GM23338 (cell line): ENCODE results near the gene FAM204A. TPM values are rescaled to one million over a fixed set of nuclear protein-coding genes. Genes with fewer than 3 reads are reported as not detected.

Source experiments
- ATAC-seq: fragments of 200-7000 bp; cut with Tn5 transposase; 3 replicates; pipeline ENCODE4 v1.9.1; 2020
- DNase-seq: peaks from one replicate; pipeline ENCODE4 v3.0.0-alpha.2; 2015; ENCODE audit warnings: low spot score
- H2AFZ ChIP-seq: fragments of 200-600 bp; sonication (generic); 2 replicates; pipeline ENCODE4 v1.8.0; 2016; ENCODE audit warnings: antibody characterized with exemption, mild to moderate bottlenecking, moderate library complexity
- H3F3A ChIP-seq: fragments of 200-600 bp; sonication (generic); replicated peaks from 2 replicates; pipeline ENCODE4 v1.8.0; 2017; ENCODE audit warnings: antibody characterized with exemption, mixed run types, low read depth
- H3K27ac ChIP-seq: fragments of 200-600 bp; sonication (generic); 2 replicates; pipeline ENCODE4 v1.6.1; 2016; ENCODE audit warnings: low read depth
- H3K27me3 ChIP-seq: fragments of 200-600 bp; sonication (generic); 2 replicates; pipeline ENCODE4 v1.8.0; 2016; ENCODE audit warnings: mild to moderate bottlenecking, mixed run types, moderate library complexity; ENCODE audit not compliant: insufficient read depth
- H3K36me3 ChIP-seq: fragments of 200-600 bp; sonication (generic); 2 replicates; pipeline ENCODE4 v1.8.0; 2016; ENCODE audit warnings: mild to moderate bottlenecking; ENCODE audit not compliant: insufficient read depth
- H3K4me1 ChIP-seq: fragments of 200-600 bp; sonication (generic); 2 replicates; pipeline ENCODE4 v1.8.0; 2016; ENCODE audit warnings: mild to moderate bottlenecking, moderate library complexity; ENCODE audit not compliant: insufficient read depth
- H3K4me2 ChIP-seq: fragments of 200-600 bp; sonication (generic); 2 replicates; pipeline ENCODE4 v1.7.1; 2017; ENCODE audit warnings: mixed run types
- H3K4me3 ChIP-seq: fragments of 200-600 bp; sonication (generic); 2 replicates; pipeline ENCODE4 v1.6.1; 2016; ENCODE audit warnings: mixed run types
- H3K79me2 ChIP-seq: fragments of 200-600 bp; sonication (generic); replicated peaks from 2 replicates; pipeline ENCODE4 v1.8.0; 2017; ENCODE audit warnings: mild to moderate bottlenecking; ENCODE audit not compliant: insufficient read depth
- H3K9me2 ChIP-seq: fragments of 200-600 bp; sonication (generic); 2 replicates; pipeline ENCODE4 v1.8.0; 2017; ENCODE audit not compliant: insufficient read depth
- H4K20me1 ChIP-seq: fragments of 200-600 bp; sonication (generic); replicated peaks from 2 replicates; pipeline ENCODE4 v1.8.0; 2017; ENCODE audit warnings: mild to moderate bottlenecking; ENCODE audit not compliant: insufficient read depth
- H3K27ac Mint-ChIP-seq: 2 replicates; pipeline ENCODE4 v1.8.0; 2020; ENCODE audit warnings: inconsistent platforms, mild to moderate bottlenecking, moderate library complexity, mixed read lengths
- H3K27me3 Mint-ChIP-seq: 3 replicates; pipeline ENCODE4 v1.8.0; 2022; ENCODE audit warnings: low read depth, mild to moderate bottlenecking, moderate library complexity, mixed read lengths, inconsistent platforms; ENCODE audit not compliant: insufficient read depth, poor library complexity
- H3K36me3 Mint-ChIP-seq: 3 replicates; pipeline ENCODE4 v1.8.0; 2021; ENCODE audit warnings: low read depth, mild to moderate bottlenecking, inconsistent platforms, moderate library complexity, mixed read lengths
- H3K4me1 Mint-ChIP-seq: 3 replicates; pipeline ENCODE4 v1.8.0; 2020; ENCODE audit warnings: mild to moderate bottlenecking, inconsistent platforms, mixed read lengths
- H3K4me3 Mint-ChIP-seq: 3 replicates; pipeline ENCODE4 v1.8.0; 2021; ENCODE audit warnings: moderate library complexity, mild to moderate bottlenecking, inconsistent platforms, mixed read lengths
- H3K9me3 Mint-ChIP-seq: 3 replicates; pipeline ENCODE4 v1.8.0; 2020; ENCODE audit warnings: moderate library complexity, mild to moderate bottlenecking, inconsistent platforms, mixed read lengths
- CREB1 ChIP-seq: fragments of 250-450 bp; sonication (Bioruptor Pico); IDR thresholded peaks from 2 replicates; pipeline ENCODE4 v1.5.0; 2020; ENCODE audit warnings: low read depth, mild to moderate bottlenecking, moderate library complexity
- EZH2 ChIP-seq: fragments of 200-600 bp; sonication (generic); IDR thresholded peaks from one replicate; pipeline ENCODE4 v1.8.0; 2017; ENCODE audit warnings: antibody characterized with exemption, mild to moderate bottlenecking, low read depth; ENCODE audit not compliant: unreplicated experiment
- EZH2phosphoT487 ChIP-seq: fragments of 200-600 bp; sonication (generic); IDR thresholded peaks from one replicate; pipeline ENCODE4 v1.8.1; 2018; ENCODE audit warnings: antibody characterized with exemption; ENCODE audit not compliant: unreplicated experiment
- JUNB ChIP-seq: IDR thresholded peaks from one replicate; pipeline ENCODE4 v1.6.1; 2016; ENCODE audit warnings: antibody characterized with exemption; ENCODE audit not compliant: unreplicated experiment
- POLR2AphosphoS5 ChIP-seq: IDR thresholded peaks from 2 replicates; pipeline ENCODE4 v1.6.1; 2016; ENCODE audit warnings: antibody characterized with exemption, low read depth
- STAT1 ChIP-seq: IDR thresholded peaks from one replicate; pipeline ENCODE4 v1.6.1; 2016; ENCODE audit warnings: antibody characterized with exemption; ENCODE audit not compliant: unreplicated experiment
- ZNF114 ChIP-seq: fragments of 250-450 bp; sonication (Bioruptor Pico); IDR thresholded peaks from 2 replicates; pipeline ENCODE4 v1.5.0; 2020; ENCODE audit warnings: mild to moderate bottlenecking, moderate library complexity
- ZNF331 ChIP-seq: fragments of 250-450 bp; sonication (Bioruptor Pico); IDR thresholded peaks from 2 replicates; pipeline ENCODE4 v1.5.0; 2020; ENCODE audit warnings: low read depth, mild to moderate bottlenecking, moderate library complexity
- polyA plus RNA-seq: library from polyadenylated mRNA; unstranded; fragments of >200 nt; fragmentation: Nextera tagmentation; extraction: Ambion mirVana; gene quantifications from 2 replicates; pipeline ENCODE4 v1.2.1, GENCODE V29; 2016
- total RNA-seq: library from RNA; depleted of rRNA; stranded (reverse); fragments of >200 nt; shearing (Covaris generic); gene quantifications from 2 replicates; pipeline ENCODE4 v1.2.3, GENCODE V29; 2014
- TF ChIP-seq, protein P1 (sequence below), 2 experiments: fragments of 200-600 bp in 1 of 2; sonication (generic) in 1 of 2; conservative IDR thresholded peaks; 2 replicates each; pipeline versions ENCODE4 v1.5.1 to v1.6.1; 2016 to 2017; ENCODE audit warnings: antibody characterized with exemption in 2 of 2, low read depth in 2 of 2, mild to moderate bottlenecking in 2 of 2, moderate library complexity in 1 of 2
- TF ChIP-seq, protein P2 (sequence below): IDR thresholded peaks from 2 replicates; pipeline ENCODE4 v1.6.1; 2016; ENCODE audit warnings: antibody characterized with exemption
- TF ChIP-seq, protein P3 (sequence below): fragments of 250-450 bp; sonication (Bioruptor Pico); IDR thresholded peaks from 2 replicates; pipeline ENCODE4 v1.5.0; 2020; ENCODE audit warnings: mild to moderate bottlenecking, moderate library complexity

Gene FAM204A
- total and polyA plus RNA-seq, 2 experiments from 2014 or later = 31.6 to 72.0 TPM

DNA sequence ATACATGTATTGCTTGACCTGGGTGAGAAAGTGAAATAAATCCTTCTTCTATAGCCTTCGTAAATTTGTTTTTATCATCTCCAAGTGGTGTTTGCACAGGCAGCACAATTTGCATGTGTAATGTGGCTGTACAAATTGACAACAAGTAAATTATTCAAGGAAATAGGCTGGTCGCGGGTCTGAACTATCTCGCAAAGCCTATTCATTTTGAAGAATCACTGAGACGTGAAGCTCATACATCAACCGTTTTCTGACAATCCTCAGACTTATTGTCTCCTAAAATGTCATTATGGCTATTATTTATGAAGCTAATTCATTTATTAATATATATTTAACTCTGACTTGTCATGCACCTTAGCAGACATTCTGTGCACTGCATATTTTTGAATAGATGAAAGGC, 16.2 kb upstream of the FAM204A start (continued):
- TF ChIP-seq ZNF331 = no peak
- TF ChIP-seq, protein P1, sequence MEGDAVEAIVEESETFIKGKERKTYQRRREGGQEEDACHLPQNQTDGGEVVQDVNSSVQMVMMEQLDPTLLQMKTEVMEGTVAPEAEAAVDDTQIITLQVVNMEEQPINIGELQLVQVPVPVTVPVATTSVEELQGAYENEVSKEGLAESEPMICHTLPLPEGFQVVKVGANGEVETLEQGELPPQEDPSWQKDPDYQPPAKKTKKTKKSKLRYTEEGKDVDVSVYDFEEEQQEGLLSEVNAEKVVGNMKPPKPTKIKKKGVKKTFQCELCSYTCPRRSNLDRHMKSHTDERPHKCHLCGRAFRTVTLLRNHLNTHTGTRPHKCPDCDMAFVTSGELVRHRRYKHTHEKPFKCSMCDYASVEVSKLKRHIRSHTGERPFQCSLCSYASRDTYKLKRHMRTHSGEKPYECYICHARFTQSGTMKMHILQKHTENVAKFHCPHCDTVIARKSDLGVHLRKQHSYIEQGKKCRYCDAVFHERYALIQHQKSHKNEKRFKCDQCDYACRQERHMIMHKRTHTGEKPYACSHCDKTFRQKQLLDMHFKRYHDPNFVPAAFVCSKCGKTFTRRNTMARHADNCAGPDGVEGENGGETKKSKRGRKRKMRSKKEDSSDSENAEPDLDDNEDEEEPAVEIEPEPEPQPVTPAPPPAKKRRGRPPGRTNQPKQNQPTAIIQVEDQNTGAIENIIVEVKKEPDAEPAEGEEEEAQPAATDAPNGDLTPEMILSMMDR (conservative IDR thresholded peaks at IDR 0.05; ENCODE audit: low read depth in 2 of 2) = no peak
- TF ChIP-seq ZNF114 (CRISPR knock-in tag) = no peak
- TF ChIP-seq JUNB = no peak
- no peak for TF ChIP-seq POLR2AphosphoS5
- no peak for TF ChIP-seq STAT1
- TF ChIP-seq, protein P2, sequence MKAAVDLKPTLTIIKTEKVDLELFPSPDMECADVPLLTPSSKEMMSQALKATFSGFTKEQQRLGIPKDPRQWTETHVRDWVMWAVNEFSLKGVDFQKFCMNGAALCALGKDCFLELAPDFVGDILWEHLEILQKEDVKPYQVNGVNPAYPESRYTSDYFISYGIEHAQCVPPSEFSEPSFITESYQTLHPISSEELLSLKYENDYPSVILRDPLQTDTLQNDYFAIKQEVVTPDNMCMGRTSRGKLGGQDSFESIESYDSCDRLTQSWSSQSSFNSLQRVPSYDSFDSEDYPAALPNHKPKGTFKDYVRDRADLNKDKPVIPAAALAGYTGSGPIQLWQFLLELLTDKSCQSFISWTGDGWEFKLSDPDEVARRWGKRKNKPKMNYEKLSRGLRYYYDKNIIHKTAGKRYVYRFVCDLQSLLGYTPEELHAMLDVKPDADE = no peak

DNA sequence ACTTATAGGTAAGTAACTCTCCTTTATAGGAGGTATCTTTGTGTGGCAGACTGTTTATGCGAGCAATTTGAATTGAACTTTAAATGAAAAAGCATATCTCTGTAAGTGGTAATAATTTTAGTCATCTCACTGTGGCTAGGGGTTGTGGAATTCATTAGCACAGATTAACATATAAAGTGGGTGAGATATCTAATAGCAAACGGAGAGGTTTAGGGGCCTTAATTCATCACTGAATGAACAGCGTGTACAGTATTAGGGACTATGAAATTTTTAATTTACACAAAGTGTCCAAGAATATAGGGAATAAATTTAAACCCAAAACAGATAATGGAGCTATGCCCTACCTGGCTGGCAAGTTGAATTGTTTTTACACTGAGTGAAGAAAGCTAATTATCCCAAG, 15.7 kb upstream of the FAM204A start:
- no peaks in the 10 kb centered on the region for H3K27me3 ChIP-seq
- no peaks in the 10 kb centered on the region for H3K9me2 ChIP-seq
- H3K4me2 ChIP-seq = no peak overlapping the region
- ATAC-seq (no peak), DNase-seq (no peak)
- H3K27ac ChIP-seq = no peak overlapping the region
- H3K9me3 Mint-ChIP-seq = no peaks in the 10 kb centered on the region
- H4K20me1 ChIP-seq = no peaks in the 10 kb centered on the region
- peaks cover 3% of the 10 kb centered on the region; the same call in 2 of the 3 replicates for H3K4me1 Mint-ChIP-seq
- no peaks in the 10 kb centered on the region for H3K4me1 ChIP-seq
- H3K27ac Mint-ChIP-seq = no peak overlapping the region
- H3K36me3 ChIP-seq = no peaks in the 10 kb centered on the region
- H3K4me3 ChIP-seq = no peak overlapping the region
- no peak overlapping the region for H2AFZ ChIP-seq
- H3K27me3 Mint-ChIP-seq = no peaks in the 10 kb centered on the region
- H3K36me3 Mint-ChIP-seq = no peaks in the 10 kb centered on the region
- no peaks in the 10 kb centered on the region for H3K79me2 ChIP-seq
- H3F3A ChIP-seq = no peaks in the 10 kb centered on the region
- no peak overlapping the region for H3K4me3 Mint-ChIP-seq
- TF ChIP-seq EZH2 (no peak), EZH2phosphoT487 (no peak), CREB1 (CRISPR knock-in tag) (no peak)
- TF ChIP-seq, protein P3, sequence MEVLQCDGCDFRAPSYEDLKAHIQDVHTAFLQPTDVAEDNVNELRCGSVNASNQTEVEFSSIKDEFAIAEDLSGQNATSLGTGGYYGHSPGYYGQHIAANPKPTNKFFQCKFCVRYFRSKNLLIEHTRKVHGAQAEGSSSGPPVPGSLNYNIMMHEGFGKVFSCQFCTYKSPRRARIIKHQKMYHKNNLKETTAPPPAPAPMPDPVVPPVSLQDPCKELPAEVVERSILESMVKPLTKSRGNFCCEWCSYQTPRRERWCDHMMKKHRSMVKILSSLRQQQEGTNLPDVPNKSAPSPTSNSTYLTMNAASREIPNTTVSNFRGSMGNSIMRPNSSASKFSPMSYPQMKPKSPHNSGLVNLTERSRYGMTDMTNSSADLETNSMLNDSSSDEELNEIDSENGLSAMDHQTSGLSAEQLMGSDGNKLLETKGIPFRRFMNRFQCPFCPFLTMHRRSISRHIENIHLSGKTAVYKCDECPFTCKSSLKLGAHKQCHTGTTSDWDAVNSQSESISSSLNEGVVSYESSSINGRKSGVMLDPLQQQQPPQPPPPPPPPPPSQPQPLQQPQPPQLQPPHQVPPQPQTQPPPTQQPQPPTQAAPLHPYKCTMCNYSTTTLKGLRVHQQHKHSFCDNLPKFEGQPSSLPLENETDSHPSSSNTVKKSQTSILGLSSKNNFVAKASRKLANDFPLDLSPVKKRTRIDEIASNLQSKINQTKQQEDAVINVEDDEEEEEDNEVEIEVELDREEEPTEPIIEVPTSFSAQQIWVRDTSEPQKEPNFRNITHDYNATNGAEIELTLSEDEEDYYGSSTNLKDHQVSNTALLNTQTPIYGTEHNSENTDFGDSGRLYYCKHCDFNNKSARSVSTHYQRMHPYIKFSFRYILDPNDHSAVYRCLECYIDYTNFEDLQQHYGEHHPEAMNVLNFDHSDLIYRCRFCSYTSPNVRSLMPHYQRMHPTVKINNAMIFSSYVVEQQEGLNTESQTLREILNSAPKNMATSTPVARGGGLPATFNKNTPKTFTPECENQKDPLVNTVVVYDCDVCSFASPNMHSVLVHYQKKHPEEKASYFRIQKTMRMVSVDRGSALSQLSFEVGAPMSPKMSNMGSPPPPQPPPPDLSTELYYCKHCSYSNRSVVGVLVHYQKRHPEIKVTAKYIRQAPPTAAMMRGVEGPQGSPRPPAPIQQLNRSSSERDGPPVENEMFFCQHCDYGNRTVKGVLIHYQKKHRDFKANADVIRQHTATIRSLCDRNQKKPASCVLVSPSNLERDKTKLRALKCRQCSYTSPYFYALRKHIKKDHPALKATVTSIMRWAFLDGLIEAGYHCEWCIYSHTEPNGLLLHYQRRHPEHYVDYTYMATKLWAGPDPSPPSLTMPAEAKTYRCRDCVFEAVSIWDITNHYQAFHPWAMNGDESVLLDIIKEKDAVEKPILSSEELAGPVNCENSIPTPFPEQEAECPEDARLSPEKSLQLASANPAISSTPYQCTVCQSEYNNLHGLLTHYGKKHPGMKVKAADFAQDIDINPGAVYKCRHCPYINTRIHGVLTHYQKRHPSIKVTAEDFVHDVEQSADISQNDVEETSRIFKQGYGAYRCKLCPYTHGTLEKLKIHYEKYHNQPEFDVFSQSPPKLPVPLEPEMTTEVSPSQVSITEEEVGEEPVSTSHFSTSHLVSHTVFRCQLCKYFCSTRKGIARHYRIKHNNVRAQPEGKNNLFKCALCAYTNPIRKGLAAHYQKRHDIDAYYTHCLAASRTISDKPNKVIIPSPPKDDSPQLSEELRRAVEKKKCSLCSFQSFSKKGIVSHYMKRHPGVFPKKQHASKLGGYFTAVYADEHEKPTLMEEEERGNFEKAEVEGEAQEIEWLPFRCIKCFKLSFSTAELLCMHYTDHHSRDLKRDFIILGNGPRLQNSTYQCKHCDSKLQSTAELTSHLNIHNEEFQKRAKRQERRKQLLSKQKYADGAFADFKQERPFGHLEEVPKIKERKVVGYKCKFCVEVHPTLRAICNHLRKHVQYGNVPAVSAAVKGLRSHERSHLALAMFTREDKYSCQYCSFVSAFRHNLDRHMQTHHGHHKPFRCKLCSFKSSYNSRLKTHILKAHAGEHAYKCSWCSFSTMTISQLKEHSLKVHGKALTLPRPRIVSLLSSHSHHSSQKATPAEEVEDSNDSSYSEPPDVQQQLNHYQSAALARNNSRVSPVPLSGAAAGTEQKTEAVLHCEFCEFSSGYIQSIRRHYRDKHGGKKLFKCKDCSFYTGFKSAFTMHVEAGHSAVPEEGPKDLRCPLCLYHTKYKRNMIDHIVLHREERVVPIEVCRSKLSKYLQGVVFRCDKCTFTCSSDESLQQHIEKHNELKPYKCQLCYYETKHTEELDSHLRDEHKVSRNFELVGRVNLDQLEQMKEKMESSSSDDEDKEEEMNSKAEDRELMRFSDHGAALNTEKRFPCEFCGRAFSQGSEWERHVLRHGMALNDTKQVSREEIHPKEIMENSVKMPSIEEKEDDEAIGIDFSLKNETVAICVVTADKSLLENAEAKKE (CRISPR knock-in tag) = no peak
- TF ChIP-seq, protein P1 (conservative IDR thresholded peaks at IDR 0.05; ENCODE audit: low read depth in 2 of 2) = no peak
